CD4-positive, alpha-beta T cell treated with Interleukin-10 for 1 hour (primary cell): ENCODE results near the gene PSMC6.
A peak's percentile ranks its signal among the peaks of the same experiment; 100 is the strongest.
"Not testable (repeated sequence)": the region's sequence is repeated elsewhere in the genome, so short reads cannot be mapped to it uniquely, and the experiment has no call there.

Experiments
- DNase-seq: peaks from one replicate; pipeline ENCODE4 v3.0.0-alpha.2; 2020

PSMC6 gene

DNA sequence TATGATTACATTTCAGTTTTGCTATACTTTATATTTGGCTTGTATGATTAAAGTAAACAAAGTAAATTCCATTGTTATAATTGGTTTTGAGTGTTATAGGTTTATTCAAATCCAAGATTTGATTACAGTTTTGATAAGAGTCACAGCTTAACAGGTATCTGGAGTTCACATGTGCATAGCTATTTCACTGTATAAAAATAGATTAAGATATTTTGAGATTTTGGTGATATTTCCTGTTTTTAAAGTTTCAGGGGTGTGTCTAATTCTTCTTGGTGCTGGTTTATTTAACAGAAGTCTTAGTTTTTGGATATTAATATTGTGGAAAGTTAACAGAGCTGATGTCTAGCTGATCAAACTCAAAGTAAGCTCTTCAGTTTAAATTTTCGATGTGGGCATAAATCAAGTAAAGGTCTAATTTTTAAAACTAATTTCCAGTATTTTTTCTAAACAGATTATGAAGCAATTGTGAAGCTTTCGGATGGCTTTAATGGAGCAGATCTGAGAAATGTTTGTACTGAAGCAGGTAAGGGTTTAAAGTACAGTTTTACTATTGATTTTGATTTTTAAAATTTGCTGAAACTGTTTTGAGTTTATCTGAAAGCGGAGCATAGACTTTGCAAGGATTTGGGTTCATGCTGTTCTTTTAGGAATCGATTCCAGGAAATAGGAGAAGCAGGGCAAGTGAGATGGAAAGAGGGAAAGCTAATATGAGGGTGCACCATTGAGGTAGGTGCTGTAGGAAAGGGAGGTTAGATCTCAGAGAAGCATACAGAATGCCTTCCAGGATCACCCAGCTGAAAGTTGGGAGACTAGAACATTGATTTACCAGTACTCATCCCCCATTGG is 16.7 kb downstream of the PSMC6 start:
- DNase-seq: no peak

DNA sequence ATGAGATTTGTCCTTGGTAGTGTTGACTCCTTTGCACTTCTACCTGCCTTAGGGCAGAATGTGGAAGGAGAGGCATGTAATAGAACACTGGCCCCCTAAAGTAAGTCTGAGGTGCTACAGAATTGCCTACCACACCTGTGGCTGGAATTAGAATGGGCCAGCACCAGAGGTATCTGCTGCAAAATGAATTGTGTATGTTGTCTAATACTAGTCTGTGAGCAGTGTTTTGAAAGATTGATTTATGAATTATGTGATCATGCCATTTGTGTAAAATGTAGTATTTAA is 17.3 kb downstream of the PSMC6 start:
- no peak for DNase-seq

DNA sequence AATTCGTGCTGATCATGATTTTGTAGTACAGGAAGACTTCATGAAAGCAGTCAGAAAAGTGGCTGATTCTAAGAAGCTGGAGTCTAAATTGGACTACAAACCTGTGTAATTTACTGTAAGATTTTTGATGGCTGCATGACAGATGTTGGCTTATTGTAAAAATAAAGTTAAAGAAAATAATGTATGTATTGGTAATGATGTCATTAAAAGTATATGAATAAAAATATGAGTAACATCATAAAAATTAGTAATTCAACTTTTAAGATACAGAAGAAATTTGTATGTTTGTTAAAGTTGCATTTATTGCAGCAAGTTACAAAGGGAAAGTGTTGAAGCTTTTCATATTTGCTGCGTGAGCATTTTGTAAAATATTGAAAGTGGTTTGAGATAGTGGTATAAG is 20.5 kb downstream of the PSMC6 start:
- DNase-seq: not testable (repeated sequence)

DNA sequence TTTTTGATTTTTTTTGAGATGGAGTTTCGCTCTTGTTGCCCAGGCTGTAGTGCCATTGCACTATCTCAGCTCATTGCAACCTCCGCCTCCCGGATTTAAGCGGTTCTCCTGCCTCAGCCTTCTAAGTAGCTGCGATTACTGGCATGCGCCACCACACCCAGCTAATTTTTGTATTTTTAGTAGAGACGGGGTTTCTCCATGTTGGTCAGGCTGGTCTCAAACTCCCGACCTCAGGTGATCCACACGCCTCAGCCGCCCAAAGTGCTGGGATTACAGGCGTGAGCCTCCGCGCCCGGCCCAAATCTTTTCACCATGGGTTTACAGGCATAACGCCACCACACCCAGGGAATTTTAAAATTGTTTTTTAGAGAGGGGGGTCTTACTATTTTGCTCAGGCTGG is 22.0 kb downstream of the PSMC6 start:
- not testable (repeated sequence) for DNase-seq

DNA sequence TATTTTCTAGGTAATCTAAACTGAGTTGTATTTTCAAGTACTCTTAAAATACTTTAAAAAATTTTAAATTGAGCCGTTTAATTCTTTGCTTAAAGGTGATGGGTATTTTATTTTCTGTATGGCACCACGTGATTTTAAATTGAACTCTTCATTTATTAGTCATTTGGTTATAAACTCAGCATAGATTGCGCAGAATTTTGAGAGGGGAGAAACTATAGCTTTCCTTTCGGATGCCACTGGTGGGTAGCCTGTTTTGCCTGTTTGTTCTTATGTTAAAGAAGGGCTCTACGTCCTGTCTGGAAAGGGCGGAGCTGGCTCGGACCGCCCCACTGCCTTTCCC is 22.6 kb downstream of the PSMC6 start:
- no peak for DNase-seq

DNA sequence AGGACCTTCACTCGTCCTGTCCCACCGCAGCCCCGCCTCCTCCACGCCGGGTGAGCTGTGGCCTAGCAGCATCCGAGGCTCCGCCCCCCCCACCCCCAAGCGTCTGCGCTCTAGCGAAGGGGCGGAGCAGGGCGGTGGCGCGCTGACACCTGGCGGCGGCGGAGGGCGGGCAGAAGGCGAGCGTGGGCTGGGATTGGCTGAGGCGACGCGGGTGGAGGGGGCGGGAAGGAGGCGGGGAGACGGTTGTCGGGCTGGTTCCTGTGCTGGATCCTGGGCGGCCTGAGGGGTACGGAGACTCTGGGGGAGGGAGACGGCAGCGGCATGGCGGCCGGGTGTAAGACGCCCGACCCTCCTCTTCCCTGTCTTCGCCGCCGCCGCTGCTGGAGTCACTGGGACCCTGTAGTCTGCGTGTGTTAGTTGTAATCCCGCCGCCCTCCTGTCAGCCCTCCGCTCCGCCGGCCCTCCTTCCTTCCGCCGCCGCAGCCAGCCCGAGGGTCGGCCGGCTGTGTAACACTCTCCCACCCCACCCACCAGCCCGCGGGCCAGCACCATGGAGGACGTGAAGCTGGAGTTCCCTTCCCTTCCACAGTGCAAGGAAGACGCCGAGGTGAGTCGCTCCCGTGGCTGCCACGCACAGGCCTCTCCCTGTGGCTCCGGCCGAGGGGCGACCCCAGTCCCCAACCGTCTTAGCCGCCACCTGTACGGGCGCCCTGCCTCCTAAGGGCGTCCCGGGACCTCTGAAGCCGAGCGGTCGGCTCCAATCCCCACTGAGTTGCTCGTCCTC is 23.1 kb downstream of the PSMC6 start, which contains the start of gene STYX:
TSS of gene STYX (plus strand) at position 242 of the 784 bp plus-strand sequence. CDS start at position 551, 309 bp downstream.
- DNase-seq: peak; percentile 98

DNA sequence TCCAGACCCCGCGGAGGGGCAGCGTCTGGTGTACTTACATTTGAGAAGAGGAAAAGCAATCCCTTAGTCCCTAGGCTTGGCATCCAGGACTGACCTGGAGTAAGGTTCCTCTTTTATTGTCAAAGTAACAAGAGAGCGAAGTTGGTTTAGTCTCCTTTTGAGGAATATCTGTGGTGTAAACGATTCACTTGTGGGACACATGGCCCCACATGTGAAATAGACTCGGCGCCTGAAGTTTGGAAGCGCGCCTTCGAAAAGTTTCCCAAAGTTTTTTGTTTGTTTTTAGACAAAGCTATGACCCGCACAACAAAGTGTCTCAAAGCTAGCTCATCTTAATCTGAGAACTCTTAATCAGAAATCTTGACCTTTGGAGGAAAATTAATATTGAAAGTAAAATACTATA is 23.7 kb downstream of the PSMC6 start:
- no peak for DNase-seq

DNA sequence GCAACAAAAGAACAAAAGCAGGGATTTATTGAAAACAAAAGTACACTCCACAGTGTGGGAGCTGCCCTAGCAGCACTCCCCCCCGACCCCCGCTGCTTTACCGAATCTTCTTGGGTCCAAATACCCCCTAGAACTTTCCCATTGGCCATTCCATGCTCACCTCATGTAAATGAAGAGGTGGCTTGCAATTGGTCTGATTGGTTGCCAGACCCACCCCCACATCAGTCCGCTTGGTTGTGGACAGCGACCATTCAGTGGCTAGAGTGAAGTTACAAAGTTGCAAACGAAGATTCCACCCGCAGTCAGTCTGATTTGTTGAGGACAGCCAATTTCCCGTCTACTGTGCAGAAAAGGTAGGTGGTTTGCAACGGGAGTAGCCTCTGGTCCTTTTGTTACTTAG is 26.8 kb downstream of the PSMC6 start:
- DNase-seq: no peak

DNA sequence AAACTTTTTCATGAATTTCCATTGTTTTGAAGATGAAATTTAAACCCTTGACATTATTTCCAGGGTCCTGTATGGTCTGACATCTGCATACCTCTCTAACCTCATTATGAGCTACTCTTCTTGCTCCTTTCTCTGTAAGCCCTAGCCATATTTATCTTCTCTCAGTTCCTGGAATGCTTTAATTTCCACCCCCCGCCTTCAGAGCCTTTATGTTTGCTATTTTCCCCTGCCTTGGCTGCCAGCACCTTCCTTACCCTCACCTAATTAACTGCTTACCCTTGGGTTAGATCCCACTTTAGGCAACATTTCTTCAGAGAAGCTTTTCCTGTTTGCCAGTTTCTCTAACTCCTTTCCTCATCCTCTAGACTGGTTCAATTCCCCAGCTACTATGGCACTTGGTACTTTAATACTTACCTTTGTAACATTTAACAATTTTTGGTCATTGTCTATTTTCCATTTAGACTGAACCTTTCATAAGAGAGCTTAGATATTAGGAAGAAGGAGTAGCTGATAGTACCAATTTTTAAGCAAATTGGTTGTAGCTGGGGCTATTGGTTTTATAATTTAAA is 29.0 kb downstream of the PSMC6 start:
- DNase-seq: no peak

DNA sequence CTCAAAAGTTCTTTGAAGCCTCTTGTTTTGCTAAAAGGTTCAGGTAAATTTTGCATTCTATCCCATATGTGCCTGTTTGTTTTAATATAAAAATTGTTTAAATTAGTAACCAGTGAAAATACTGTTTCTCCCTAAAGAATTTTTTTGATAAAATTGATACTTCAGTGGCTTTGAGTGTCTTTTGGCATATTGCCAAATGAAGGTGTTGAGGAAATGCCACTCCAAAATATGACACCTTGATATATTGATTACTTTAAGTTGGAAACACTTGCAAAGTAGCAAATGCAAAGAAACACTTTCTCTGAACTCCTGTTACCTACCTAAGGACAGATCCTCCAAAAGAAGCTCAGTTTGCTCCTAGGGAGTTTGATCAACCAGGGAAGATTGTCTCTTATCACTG is 31.4 kb downstream of the PSMC6 start:
- peak; percentile 18 for DNase-seq

DNA sequence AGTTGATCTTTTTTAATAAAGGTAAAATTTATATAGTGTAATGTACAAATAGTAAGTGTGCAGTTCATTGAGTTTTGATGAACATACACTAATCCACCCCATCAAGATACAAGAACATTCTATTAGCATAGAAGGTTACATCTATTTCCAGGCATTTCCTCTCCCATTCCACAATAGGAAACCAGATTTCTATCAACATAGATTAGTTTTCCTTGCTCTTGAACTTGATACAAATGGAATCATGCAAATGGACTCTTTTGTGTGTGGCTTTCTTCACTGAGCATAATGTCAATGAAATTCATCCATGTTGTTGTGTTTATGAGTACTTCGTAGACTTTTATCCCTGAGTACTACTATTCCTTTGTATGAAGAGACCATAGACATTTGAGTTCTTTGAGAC is 33.8 kb downstream of the PSMC6 start:
- DNase-seq: no peak

DNA sequence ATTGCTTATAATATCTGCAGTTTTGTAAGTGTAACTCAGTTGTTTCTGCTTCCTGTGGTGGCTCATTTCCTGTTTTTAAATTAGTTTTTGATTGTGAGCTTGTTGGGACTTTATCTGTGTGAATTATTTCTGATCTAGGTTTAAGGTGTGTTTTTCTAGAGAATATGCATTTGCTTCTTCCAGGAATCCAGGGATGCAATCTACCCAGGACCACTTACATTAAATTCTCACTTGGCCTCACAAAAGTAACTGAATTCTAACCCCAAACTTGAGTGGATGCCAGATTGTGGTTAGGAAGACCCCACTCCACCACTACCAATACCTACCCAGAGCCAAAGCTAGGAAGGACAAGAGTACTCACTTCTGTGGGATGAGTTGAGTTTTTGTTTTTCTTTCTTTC is 34.9 kb downstream of the PSMC6 start:
- peak; percentile 47 for DNase-seq

DNA sequence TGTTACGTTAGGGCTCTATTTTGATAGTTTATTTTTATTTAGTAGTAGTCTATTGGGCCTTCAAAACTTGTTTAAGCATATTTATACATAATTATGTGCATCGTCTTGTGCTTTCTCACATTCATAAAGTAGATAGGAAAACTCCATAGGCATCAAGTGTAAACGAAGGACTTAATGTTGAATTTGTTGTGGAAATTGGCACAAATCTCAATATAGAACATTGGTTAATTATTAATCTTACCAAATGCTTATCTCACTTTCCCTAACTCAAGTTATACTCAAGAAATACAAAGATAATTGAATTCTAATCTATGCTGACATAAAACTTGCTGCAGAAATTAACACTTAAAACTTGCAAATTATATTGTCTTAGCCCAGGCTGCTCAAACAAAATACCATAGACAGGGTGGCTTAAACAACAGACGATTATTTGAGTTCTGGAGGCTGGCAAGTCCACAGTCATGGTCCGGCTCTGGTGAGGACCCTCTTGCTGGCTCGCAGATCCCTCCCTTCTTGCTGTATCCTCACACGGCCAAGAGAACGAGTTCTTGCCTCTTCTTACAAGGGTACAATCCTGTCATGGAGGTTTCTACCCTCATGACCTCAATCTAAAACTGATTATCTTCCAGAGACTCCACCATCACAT is 41.8 kb downstream of the PSMC6 start:
- no peak for DNase-seq

DNA sequence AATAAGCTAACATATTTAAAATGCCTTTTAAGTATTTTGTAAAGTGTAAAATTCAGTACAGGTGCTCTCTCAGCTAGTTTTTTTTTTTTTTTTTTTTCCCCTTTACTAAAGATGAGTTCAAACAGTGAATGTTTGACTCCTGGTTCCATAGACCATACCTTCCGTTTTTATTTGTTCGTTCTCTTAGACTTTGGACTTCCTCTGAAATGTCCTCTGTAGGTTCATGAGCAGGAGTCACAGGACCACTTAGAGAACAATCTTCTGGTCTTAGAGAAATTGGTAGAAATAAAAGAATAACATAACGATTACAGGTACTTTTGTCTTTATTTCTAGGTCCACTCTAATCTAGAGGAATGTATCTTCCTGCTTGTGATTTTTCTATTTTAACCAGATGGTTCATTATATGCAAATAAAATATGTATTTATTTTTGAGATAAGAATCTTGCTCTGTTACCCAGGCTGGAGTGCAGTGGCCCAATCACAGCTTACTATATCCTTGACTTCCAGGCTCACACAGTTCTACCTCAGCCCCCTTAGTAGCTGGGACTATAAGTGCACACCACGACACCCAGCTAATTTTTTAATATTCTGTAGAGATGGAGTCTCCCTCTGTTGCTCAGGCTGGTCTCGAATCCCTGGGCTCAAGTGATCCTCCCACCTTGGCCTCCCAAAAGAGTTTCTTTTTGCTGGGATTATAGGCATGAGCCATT is 48.8 kb downstream of the PSMC6 start:
- no peak for DNase-seq

DNA sequence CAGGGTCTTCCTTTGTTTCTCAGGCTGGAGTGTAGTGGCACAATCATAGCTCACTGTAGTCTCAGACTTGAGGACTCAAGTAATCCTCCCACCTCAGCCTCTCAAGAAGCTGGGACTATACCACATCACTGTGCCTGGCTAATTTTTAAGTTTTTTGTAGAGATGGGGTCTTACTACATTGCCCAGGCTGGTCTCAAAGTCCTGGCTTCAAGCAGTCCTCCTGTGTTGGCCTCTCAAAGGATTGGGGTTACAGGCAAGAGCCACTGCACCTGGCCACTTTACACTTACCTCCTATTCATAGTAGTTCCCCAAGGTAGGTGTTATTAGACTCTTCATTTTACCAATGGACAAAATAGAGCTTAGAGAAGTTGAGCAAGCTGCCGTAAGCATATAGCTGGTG is 52.1 kb downstream of the PSMC6 start:
- no peak for DNase-seq

DNA sequence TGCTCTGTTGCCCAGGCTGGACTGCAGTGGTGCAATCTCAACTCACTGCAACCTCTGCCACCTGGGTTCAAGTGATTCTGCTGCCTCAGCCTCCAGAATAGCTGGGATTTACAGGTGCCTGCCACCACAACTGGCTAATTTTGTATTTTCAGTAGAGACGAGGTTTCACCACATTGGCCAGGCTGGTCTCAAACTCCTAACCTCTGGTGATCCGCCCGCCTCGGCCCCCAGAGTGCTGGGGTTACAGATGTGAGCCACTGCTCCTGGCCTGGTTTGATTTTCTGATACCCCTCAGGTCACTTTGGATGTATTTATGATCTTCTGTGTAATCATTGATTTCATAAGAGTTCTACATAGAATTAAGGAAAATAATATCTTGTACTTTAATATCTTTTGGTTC is 55.9 kb downstream of the PSMC6 start:
- DNase-seq: not testable (repeated sequence)

DNA sequence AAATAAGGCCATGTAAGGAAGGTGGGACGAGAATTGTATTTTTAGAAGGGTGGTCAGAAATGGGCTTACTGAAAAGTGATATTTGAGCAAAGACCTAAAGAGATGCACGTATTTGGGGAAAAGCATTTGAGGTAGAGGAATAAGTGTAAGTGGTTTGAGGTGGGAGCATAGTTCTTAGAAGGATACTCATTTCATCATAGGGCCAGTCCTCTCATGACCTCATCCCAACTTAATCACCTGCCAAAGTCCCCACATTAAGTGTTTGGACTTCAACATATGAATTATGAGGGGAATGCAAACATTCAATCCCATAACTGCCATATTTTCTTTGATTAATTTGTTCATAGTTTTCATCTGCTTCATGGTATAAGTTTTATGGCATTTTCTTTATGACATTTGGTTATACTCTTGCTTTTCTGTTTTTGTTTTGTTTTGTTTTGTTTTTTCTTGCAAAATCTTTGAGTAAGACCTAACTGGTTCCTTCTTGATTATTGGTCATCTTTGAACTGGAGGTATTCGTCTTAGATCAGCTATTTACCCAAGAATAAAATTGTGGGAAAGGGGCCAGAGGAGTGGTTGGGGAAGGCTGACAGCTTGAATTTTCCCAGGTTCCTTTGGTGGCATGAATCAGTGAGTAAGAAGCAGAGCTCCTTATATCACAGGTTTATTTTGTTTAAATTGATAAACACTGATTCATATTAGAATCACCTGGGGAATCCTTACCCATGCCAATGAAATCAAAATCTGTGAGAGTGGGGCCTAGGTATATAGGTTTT is 60.2 kb downstream of the PSMC6 start:
- no peak for DNase-seq

DNA sequence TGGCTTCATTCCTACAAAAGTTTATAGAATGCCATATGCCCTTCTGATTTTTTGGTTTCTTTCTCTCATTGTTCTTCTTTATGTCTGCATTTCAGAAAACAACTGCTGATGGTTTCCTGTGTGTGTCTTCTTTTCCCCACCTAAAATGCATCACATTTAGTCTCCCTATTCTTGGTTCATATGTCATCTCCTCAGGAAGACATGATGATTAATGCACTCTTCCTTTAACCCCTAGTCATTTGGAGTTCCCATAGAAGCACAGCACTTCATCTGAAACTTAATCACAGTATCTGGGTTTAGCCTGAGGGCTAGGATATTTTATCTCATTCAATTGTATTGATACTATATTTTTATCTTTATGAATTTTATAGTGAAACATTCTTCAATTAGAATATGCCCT is 62.9 kb downstream of the PSMC6 start:
- no peak for DNase-seq

DNA sequence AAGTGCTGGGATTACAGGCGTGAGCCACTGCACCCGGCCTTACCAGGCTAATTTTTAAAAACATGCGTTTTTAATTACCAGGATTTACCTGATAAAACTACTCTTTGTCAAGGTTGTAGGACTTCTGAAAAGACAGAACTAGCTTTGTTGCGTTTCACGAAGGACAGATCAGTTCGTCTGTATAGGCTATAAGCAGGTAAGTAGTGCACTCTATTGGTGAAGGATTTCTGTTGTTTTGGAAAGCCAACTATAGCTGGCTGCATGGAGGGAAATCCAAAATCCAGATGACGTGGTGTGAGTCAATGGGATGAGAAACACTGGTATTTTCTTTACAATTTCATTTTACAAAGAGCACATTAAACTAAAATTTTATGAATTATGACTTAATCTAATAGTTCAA is 69.8 kb downstream of the PSMC6 start:
- peak; percentile 25 for DNase-seq
